IPS DF 4.7 (cell line): ENCODE data around the gene NPAS3.
A peak's percentile ranks its signal among the peaks of the same experiment; 100 is the strongest.

Experiments used
- DNase-seq: peaks from one replicate; pipeline ENCODE4 v3.0.0-alpha.2; 2013; ENCODE audit warnings: low spot score; ENCODE audit errors: extremely low read depth

NPAS3 gene

DNA sequence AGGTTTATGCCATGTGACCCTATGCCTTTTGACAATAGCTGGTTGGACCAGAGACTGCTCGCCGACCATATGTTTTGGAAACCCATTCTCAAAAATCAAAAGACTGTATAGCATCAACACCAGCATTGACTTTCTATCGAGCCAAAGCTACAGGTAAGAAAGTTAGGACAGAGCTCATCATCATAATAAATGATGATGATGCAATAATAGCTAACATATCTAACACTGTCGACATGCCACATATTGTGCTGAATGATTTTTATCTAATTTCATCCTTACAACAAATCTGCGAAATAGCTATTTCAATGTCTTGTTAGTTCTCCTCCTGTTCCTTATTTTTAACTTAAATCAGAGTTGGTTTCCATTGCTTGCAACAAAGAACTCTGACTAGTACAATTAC, 909.3 kb downstream of the NPAS3 start:
- DNase-seq, result no peak

DNA sequence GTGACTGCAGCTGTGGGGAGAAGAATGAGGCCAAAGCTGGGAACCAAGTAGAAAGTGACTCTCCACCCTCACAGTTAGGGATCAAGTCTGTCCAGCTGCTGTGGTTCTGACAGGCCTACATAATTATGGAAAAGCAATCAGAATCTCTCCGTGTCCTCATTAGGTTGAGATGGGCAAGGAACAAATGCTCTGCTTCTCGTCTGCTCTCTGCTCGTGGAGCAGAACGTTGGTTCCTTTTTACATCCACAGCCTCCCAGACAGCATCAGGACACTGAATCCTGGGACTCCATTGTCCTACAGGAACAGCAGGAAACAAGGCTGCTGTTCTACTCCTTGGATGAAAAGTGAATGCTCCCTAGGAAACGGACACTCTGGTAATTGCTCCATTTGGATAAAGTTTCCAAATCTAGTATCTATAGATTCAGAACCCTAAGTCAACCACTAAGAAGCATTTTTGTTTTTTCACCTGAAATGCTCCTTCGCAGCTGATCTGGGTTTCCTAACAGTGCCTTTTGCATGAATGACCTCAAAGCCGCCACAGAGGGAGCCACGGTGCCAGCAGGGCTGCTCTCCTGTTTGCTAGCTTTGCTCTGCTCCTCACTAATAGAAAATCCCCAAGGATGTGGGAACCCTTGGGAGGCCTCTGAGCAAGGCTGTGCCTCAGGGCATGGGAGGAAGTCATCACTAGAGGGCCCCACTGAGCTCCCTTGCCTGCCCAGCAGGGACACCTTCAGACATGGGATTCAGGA, 910.2 kb downstream of the NPAS3 start:
- peak; percentile 88 for DNase-seq

DNA sequence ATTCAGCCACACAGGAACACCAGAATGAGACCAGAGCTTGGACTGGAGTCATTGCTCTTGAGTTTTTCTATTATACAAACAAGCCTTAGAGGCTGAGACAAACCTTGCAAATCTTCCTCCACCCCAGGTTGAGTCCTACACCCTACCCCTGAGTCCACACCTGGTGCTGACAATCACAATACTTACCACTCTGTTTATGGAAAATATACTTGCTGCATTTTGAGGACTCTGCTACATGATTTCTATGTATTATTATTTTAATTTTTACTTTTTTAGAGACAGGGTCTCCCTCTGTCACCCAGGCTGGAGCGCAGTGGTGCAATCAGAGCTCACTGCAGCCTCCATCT, 910.7 kb downstream of the NPAS3 start:
- DNase-seq, result no peak

DNA sequence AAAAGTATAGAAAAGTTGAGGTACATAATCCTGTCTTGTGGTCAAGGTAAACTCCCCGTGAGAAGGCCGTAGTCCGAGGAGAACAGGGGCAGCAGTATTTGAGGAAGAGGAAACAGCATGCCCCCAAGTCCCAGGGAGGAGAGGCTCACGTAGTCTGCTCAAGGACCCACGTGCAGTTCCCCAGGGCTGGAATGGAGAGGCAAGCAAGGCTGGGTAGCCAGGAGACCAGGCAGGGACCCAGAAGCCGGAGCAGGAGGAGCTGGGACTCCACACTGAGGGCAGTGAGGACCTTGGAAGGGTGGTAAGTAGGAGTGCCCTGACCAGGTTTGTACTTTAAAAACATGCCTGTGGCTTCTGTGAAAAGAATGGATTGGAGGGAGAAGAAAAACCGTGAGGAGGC, 912.1 kb downstream of the NPAS3 start:
- DNase-seq, result no peak

DNA sequence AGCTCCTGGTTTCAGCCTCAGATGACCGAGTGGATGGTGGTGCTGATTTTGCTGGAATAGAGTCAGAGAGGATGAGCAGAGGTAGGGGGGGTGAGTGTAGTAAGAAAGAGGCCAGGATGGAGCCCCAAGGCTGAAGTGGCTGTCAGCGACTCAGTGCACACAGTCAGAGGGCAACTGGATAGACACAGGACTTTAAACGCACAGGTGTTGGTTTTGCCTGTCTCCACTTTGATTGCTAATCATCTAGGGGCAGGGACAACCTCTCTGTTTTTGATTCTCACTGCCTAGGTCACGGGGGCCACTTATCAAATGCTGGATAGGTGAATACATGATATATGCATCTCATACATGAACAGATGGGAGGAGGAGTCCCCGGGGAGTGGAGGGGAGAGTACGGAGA, 912.7 kb downstream of the NPAS3 start:
- DNase-seq, result no peak

DNA sequence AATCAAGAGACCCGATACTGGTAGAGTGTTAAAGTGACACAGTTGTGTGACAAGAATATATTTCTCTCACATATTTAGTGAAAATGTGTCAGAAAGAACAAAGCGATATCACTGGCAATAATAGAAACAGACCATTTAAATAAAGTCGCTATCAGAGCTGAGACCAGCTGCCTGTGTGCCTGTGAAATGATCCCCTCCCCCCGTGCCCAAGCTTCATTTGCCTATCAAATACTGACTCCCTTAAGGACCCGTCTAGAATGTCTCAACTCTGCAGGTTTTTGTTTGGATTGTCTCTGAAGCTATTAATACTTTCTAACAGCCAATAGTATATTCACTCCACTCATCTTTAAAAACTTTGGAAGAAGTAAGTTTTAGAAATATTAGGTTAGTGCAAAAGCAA, 913.3 kb downstream of the NPAS3 start:
- DNase-seq, result no peak
